ENCODE data around the gene DUSP10. TPM values are rescaled to one million over a fixed set of nuclear protein-coding genes. Genes with fewer than 3 reads are reported as not detected.

Gene DUSP10
- polyA plus RNA-seq, 1 donor from 2014 or later: 2.0 TPM

GRCh38 chr1:221709854-221710253 is 32.0 kb downstream of the DUSP10 start:
- no peaks in the 10 kb centered on the region for H3K27me3 ChIP-seq (ENCODE audit: insufficient read depth, low read depth, low read length)
- H3K9ac ChIP-seq (ENCODE audit: low read length): no peak overlapping the region
- no peaks in the 10 kb centered on the region for H4K20me1 ChIP-seq (ENCODE audit: insufficient read depth)
- no peaks in the 10 kb centered on the region for H3F3A ChIP-seq (ENCODE audit: insufficient read depth, low read length, poor library complexity, severe bottlenecking)
- TF ChIP-seq RAD21 (conservative IDR thresholded peaks at IDR 0.05) (no peak), POLR2AphosphoS5 (IDR thresholded peaks at IDR 0.05) (no peak), EZH2 (IDR thresholded peaks at IDR 0.05; ENCODE audit: borderline replicate concordance, insufficient read depth, low read length, poor library complexity, severe bottlenecking) (no peak), TAF1 (IDR thresholded peaks at IDR 0.05; ENCODE audit: low read depth) (no peak), CTCF (IDR thresholded peaks at IDR 0.05; ENCODE audit: poor library complexity, severe bottlenecking) (no peak), SMC3 (conservative IDR thresholded peaks at IDR 0.05; ENCODE audit: poor library complexity) (no peak), MXI1 (conservative IDR thresholded peaks at IDR 0.05; ENCODE audit: poor library complexity, severe bottlenecking) (no peak), REST (IDR thresholded peaks at IDR 0.05; ENCODE audit: borderline replicate concordance) (no peak), EP300 (conservative IDR thresholded peaks at IDR 0.05; ENCODE audit: poor library complexity, severe bottlenecking) (no peak)
- no peak overlapping the region for H3K27ac ChIP-seq (ENCODE audit: low read length)
- H3K9me3 ChIP-seq (ENCODE audit: low read length): no peaks in the 10 kb centered on the region
- no peaks in the 10 kb centered on the region for H3K9me2 ChIP-seq (ENCODE audit: insufficient read depth, low read length)
- no peak overlapping the region for H3K4me2 ChIP-seq (ENCODE audit: low read length)
- H3K79me2 ChIP-seq (replicated peaks; ENCODE audit: insufficient read depth, low read length): no peaks in the 10 kb centered on the region
- H3K4me3 ChIP-seq (ENCODE audit: low read length): no peak overlapping the region
- H2AFZ ChIP-seq (ENCODE audit: low read depth, low read length): no peak overlapping the region
- no peaks in the 10 kb centered on the region for H3K36me3 ChIP-seq (ENCODE audit: insufficient read depth, low read length)

GRCh38 chr1:221708987-221709386 is 32.9 kb downstream of the DUSP10 start:
- no peaks in the 10 kb centered on the region for H3K36me3 ChIP-seq (ENCODE audit: insufficient read depth, low read length)

More at GRCh38 chr1:221708987-221709386, 32.9 kb downstream of the DUSP10 start:
- no peak overlapping the region for H3K9ac ChIP-seq (ENCODE audit: low read length)
- no peaks in the 10 kb centered on the region for H3F3A ChIP-seq (ENCODE audit: insufficient read depth, low read length, poor library complexity, severe bottlenecking)
- no peaks in the 10 kb centered on the region for H3K27me3 ChIP-seq (ENCODE audit: insufficient read depth, low read depth, low read length)
- H3K9me3 ChIP-seq (ENCODE audit: low read length): no peaks in the 10 kb centered on the region
- H3K4me2 ChIP-seq (ENCODE audit: low read length): no peak overlapping the region
- no peak overlapping the region for H2AFZ ChIP-seq (ENCODE audit: low read depth, low read length)
- no peak for TF ChIP-seq EP300 (conservative IDR thresholded peaks at IDR 0.05; ENCODE audit: poor library complexity, severe bottlenecking)
- TF ChIP-seq EZH2 (IDR thresholded peaks at IDR 0.05; ENCODE audit: borderline replicate concordance, insufficient read depth, low read length, poor library complexity, severe bottlenecking): no peak
- no peak for TF ChIP-seq MXI1 (conservative IDR thresholded peaks at IDR 0.05; ENCODE audit: poor library complexity, severe bottlenecking)
- TF ChIP-seq REST (IDR thresholded peaks at IDR 0.05; ENCODE audit: borderline replicate concordance): no peak
- no peak for TF ChIP-seq RAD21 (conservative IDR thresholded peaks at IDR 0.05)
- TF ChIP-seq SMC3 (conservative IDR thresholded peaks at IDR 0.05; ENCODE audit: poor library complexity): no peak
- TF ChIP-seq CTCF (IDR thresholded peaks at IDR 0.05; ENCODE audit: poor library complexity, severe bottlenecking): no peak
- TF ChIP-seq TAF1 (IDR thresholded peaks at IDR 0.05; ENCODE audit: low read depth): no peak
- no peak for TF ChIP-seq POLR2AphosphoS5 (IDR thresholded peaks at IDR 0.05)
- no peaks in the 10 kb centered on the region for H4K20me1 ChIP-seq (ENCODE audit: insufficient read depth)
- H3K79me2 ChIP-seq (replicated peaks; ENCODE audit: insufficient read depth, low read length): no peaks in the 10 kb centered on the region
- no peaks in the 10 kb centered on the region for H3K9me2 ChIP-seq (ENCODE audit: insufficient read depth, low read length)
- no peak overlapping the region for H3K4me3 ChIP-seq (ENCODE audit: low read length)
- no peak overlapping the region for H3K27ac ChIP-seq (ENCODE audit: low read length)
